22Rv1 (cell line): Measurements from ENCODE around the gene HEBP1.

ENCODE experiments used
- ZFX ChIP-seq: fragments of 450-650 bp; IDR thresholded peaks from 2 replicates; pipeline ENCODE4 v1.6.1; 2017; ENCODE audit warnings: antibody characterized with exemption, borderline replicate concordance
- TF ChIP-seq, protein P1 (sequence below): fragments of 450-650 bp; IDR thresholded peaks from 2 replicates; pipeline ENCODE4 v1.5.1; 2017; ENCODE audit warnings: mild to moderate bottlenecking

DNA sequence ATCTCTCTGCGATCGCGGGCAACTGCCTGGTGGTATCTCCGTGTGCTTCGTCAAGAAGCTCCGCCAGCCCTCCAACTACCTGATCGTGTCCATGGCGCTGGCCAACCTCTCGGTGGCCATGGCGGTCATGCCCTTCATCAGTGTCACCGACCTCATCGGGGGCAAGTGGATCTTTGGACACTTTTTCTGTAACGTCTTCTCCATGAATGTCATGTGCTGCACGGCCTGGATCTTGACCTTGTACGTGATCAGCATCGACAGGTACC is 1.6 kb upstream of the HEBP1 start:
- TF ChIP-seq, protein P1, sequence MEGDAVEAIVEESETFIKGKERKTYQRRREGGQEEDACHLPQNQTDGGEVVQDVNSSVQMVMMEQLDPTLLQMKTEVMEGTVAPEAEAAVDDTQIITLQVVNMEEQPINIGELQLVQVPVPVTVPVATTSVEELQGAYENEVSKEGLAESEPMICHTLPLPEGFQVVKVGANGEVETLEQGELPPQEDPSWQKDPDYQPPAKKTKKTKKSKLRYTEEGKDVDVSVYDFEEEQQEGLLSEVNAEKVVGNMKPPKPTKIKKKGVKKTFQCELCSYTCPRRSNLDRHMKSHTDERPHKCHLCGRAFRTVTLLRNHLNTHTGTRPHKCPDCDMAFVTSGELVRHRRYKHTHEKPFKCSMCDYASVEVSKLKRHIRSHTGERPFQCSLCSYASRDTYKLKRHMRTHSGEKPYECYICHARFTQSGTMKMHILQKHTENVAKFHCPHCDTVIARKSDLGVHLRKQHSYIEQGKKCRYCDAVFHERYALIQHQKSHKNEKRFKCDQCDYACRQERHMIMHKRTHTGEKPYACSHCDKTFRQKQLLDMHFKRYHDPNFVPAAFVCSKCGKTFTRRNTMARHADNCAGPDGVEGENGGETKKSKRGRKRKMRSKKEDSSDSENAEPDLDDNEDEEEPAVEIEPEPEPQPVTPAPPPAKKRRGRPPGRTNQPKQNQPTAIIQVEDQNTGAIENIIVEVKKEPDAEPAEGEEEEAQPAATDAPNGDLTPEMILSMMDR: no peak
- no peak for TF ChIP-seq ZFX
